Measurements from ENCODE around the gene SMYD2. TPM values are rescaled to one million over a fixed set of nuclear protein-coding genes. Genes with fewer than 3 reads are reported as not detected.

The SMYD2 gene
- total and polyA plus RNA-seq, 10 of the 15 experiments (the other 5 are each of a cell fraction or from before 2014, with no cell fraction given): 8.3 to 55.7 (median 26.4) TPM

DNA sequence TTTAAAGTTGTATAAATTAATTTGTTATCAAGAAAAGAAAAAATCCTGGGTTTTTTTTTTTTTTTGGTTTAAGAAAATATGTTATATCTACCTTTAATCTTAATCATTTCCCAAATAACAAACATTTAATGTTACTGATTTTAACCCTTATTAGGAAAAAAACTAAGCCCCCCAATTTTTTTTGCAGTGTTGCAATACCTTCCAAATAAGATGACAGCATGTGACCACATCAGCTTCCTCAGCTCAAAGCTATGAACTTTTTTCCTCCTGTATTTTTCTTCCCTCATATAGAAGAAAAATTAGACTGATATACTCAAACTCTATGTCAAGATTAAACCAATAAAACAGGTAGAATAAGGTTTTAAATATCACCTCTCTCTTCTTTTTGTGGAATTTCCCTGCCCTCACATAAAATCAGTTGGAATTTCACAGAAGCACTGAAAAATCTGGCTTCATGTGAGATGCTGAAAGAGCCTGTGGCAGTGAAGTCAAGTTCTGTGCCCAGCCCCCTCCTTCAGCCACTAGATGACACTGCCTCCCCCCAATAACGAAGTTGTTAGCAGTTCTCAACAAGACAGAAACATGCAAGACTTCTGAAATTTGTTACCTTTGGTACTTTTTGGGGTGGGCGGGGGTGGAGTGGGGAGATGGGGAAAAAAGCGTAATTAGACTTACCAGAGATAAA, 9.6 kb upstream of the SMYD2 start:
- intact Hi-C loops (cut with micrococcal nuclease; ENCODE audit: unreplicated experiment): no loop called here
- no peaks in the 10 kb centered on the region for H3K79me2 ChIP-seq (ENCODE audit: control insufficient read depth, insufficient read depth, low read length)
- H3K27me3 ChIP-seq (replicated peaks in 1 of 2; ENCODE audit: control insufficient read depth in 2 of 2, insufficient read depth in 2 of 2, low read length in 1 of 2): no peaks in the 10 kb centered on the region; a peak in 1 of 4 replicates
- RAD21 ChIA-PET (ENCODE audit: unreplicated experiment): interaction anchor here (0.7 to 2.1 kb wide), 4 partner anchors 50 to 61 kb away, joined by 3 to 6 read pairs (median 4); no protein-coding TSS in a partner anchor
- no peaks in the 10 kb centered on the region for H3K36me3 ChIP-seq (ENCODE audit: control insufficient read depth in 2 of 2, insufficient read depth in 2 of 2, low read length in 1 of 2)
- POLR2A ChIA-PET: interaction anchor here (0.6 kb wide), 1 partner anchor 13 kb away, joined by 3 read pairs; no protein-coding TSS in a partner anchor
- H3K4me1 ChIP-seq (ENCODE audit: control insufficient read depth, insufficient read depth, low read length): no peaks in the 10 kb centered on the region
- H3K27ac ChIP-seq (ENCODE audit: control insufficient read depth, insufficient read depth): no peak overlapping the region
- FAIRE-seq (no peak), ATAC-seq (no peak), DNase-seq (ENCODE audit: low read depth, low spot score) (no peak)
- no peaks in the 10 kb centered on the region; the same call in 2 of the 3 replicates for H3K9me3 ChIP-seq (replicated peaks; ENCODE audit: control insufficient read depth, insufficient read depth, low read length)
- no peak overlapping the region for H3K9ac ChIP-seq (ENCODE audit: control insufficient read depth, insufficient read depth, low read length)
- CTCF ChIA-PET: interaction anchor here (0.6 to 5.3 kb wide), 12 partner anchors 9 to 333 kb away, joined by 3 to 91 read pairs (median 4); partner anchors contain the start of gene SMYD2
- no peak overlapping the region for H3K4me2 ChIP-seq (ENCODE audit: control insufficient read depth, insufficient read depth)
- BruUV-seq (replicated peaks): no TSS peak
- SMC1A ChIA-PET (ENCODE audit: uncharacterized antibody, unreplicated experiment): interaction anchor here (0.9 to 5.0 kb wide), 4 partner anchors 10 to 60 kb away, joined by 3 to 52 read pairs (median 16); no protein-coding TSS in a partner anchor
- in situ Hi-C loops (cut with MboI): no loop called here
- H4K20me1 ChIP-seq (ENCODE audit: control insufficient read depth, insufficient read depth): no peaks in the 10 kb centered on the region
- no peak overlapping the region for H2AFZ ChIP-seq (ENCODE audit: control insufficient read depth, low read depth, low read length)
- TF ChIP-seq RAD21 (IDR thresholded peaks at IDR 0.05; ENCODE audit: insufficient read depth, low read depth, low read length) (peak; percentile 54), YBX1 (IDR thresholded peaks at IDR 0.05) (no peak), NFYA (IDR thresholded peaks at IDR 0.05; ENCODE audit: borderline replicate concordance, low read depth, low read length) (no peak), SREBF2 (IDR thresholded peaks at IDR 0.05; ENCODE audit: low read length) (no peak), SMC3 (IDR thresholded peaks at IDR 0.05; ENCODE audit: borderline replicate concordance, low read length) (peak; percentile 27; the same call in 1 of the 2 replicates)
- TF ChIP-seq, protein P1, sequence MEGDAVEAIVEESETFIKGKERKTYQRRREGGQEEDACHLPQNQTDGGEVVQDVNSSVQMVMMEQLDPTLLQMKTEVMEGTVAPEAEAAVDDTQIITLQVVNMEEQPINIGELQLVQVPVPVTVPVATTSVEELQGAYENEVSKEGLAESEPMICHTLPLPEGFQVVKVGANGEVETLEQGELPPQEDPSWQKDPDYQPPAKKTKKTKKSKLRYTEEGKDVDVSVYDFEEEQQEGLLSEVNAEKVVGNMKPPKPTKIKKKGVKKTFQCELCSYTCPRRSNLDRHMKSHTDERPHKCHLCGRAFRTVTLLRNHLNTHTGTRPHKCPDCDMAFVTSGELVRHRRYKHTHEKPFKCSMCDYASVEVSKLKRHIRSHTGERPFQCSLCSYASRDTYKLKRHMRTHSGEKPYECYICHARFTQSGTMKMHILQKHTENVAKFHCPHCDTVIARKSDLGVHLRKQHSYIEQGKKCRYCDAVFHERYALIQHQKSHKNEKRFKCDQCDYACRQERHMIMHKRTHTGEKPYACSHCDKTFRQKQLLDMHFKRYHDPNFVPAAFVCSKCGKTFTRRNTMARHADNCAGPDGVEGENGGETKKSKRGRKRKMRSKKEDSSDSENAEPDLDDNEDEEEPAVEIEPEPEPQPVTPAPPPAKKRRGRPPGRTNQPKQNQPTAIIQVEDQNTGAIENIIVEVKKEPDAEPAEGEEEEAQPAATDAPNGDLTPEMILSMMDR (IDR thresholded peaks at IDR 0.05 in 2 of 3, conservative IDR thresholded peaks at IDR 0.05 in 1 of 3; ENCODE audit: control insufficient read depth in 2 of 3, extremely low read depth in 1 of 3, insufficient read depth in 1 of 3, low read depth in 3 of 3, low read length in 3 of 3): peak; percentile 18 to 37 (median 23); a peak in 2 of 6 replicates
- no peak overlapping the region for H3K4me3 ChIP-seq
- 41% methylated on average over 3 of the region's 3 CpGs for WGBS (ENCODE audit: insufficient coverage, insufficient replicate concordance, low lambda C conversion rate, missing lambda C conversion rate)

Data from GM12878 (cell line).